HUES48 (cell line): ENCODE data around the gene U2AF2.

ENCODE experiments used
- H3K27ac ChIP-seq: one replicate; pipeline ENCODE4 v1.7.0; 2013; ENCODE audit warnings: low read depth, low read length, inconsistent platforms
- H3K27me3 ChIP-seq: 2 replicates; pipeline ENCODE4 v1.6.1; 2013; ENCODE audit warnings: mild to moderate bottlenecking, low read length; ENCODE audit not compliant: control insufficient read depth, insufficient read depth
- H3K36me3 ChIP-seq: 2 replicates; pipeline ENCODE4 v1.6.1; 2013; ENCODE audit warnings: low read length; ENCODE audit not compliant: control insufficient read depth, insufficient read depth
- H3K4me1 ChIP-seq: 2 replicates; pipeline ENCODE4 v1.6.1; 2013; ENCODE audit warnings: mild to moderate bottlenecking, low read length; ENCODE audit not compliant: control insufficient read depth, insufficient read depth
- H3K4me3 ChIP-seq: 2 replicates; pipeline ENCODE4 v1.5.1; 2013; ENCODE audit warnings: mild to moderate bottlenecking, low read depth, low read length
- H3K9ac ChIP-seq: 2 replicates; pipeline ENCODE4 v1.6.1; 2013; ENCODE audit warnings: mild to moderate bottlenecking, low read depth, low read length, moderate library complexity
- H3K9me3 ChIP-seq: 2 replicates; pipeline ENCODE4 v1.6.1; 2013; ENCODE audit warnings: low read length; ENCODE audit not compliant: control insufficient read depth, insufficient read depth

The U2AF2 gene

GRCh38 chr19:55638864-55639359 is 15.9 kb upstream of the U2AF2 start:
- H3K4me3 ChIP-seq: no peak overlapping the region
- H3K4me1 ChIP-seq: peaks cover 14% of the 10 kb centered on the region
- H3K9ac ChIP-seq: no peak overlapping the region
- no peak overlapping the region for H3K27ac ChIP-seq
- no peaks in the 10 kb centered on the region for H3K9me3 ChIP-seq
- H3K36me3 ChIP-seq: no peaks in the 10 kb centered on the region
- H3K27me3 ChIP-seq: no peaks in the 10 kb centered on the region

- Histone ChIP-seq H3K36me3 (peaks cover 8% of the 10 kb centered on the region), H3K4me1 (peaks cover 14% of the 10 kb centered on the region), H3K4me3 (peak overlapping the region; percentile 76), H3K27ac (peak overlapping the region; percentile 90), H3K9ac (no peak overlapping the region), H3K9me3 (no peaks in the 10 kb centered on the region), H3K27me3 (no peaks in the 10 kb centered on the region)
Measured at GRCh38 chr19:55640043-55640576, 14.7 kb upstream of the U2AF2 start.

- Histone ChIP-seq H3K9me3 (no peaks in the 10 kb centered on the region), H3K36me3 (peaks cover 15% of the 10 kb centered on the region), H3K27ac (peak within 1 kb of the TSS; percentile 90), H3K4me3 (peak within 1 kb of the TSS; percentile 76), H3K9ac (peak within 1 kb of the TSS; percentile 79), H3K27me3 (no peaks in the 10 kb centered on the region), H3K4me1 (peaks cover 11% of the 10 kb centered on the region)
Measured at GRCh38 chr19:55640577-55641425, 14.0 kb upstream of the U2AF2 start, which contains the start of gene ZNF580. ZNF580 (plus strand) TSS chr19:55641002; CDS start chr19:55642509, 1,507 bp downstream.

- no peaks in the 10 kb centered on the region for H3K9me3 ChIP-seq
- no peaks in the 10 kb centered on the region for H3K27me3 ChIP-seq
Measured at GRCh38 chr19:55641426-55642152, 13.2 kb upstream of the U2AF2 start.

GRCh38 chr19:55642153-55643002 is 12.5 kb upstream of the U2AF2 start:
- H3K36me3 ChIP-seq: peaks cover 16% of the 10 kb centered on the region
- H3K27me3 ChIP-seq: no peaks in the 10 kb centered on the region
- no peaks in the 10 kb centered on the region for H3K9me3 ChIP-seq
- H3K9ac ChIP-seq: peak overlapping the region; percentile 73
- H3K27ac ChIP-seq: peak overlapping the region; percentile 90
- peak overlapping the region; percentile 76 for H3K4me3 ChIP-seq
- H3K4me1 ChIP-seq: peaks cover 14% of the 10 kb centered on the region

More at GRCh38 chr19:55641426-55642152, 13.2 kb upstream of the U2AF2 start:
- Histone ChIP-seq H3K9ac (peak overlapping the region; percentile 79), H3K4me3 (peak overlapping the region; percentile 76), H3K4me1 (peaks cover 8% of the 10 kb centered on the region; the same call in 1 of the 2 replicates), H3K36me3 (peaks cover 16% of the 10 kb centered on the region), H3K27ac (peak overlapping the region; percentile 90)

- Histone ChIP-seq H3K4me1 (peaks cover 16% of the 10 kb centered on the region), H3K36me3 (peaks cover 16% of the 10 kb centered on the region), H3K27me3 (no peaks in the 10 kb centered on the region), H3K4me3 (peak within 1 kb of the TSS; percentile 76), H3K9me3 (no peaks in the 10 kb centered on the region), H3K27ac (peak within 1 kb of the TSS; percentile 72), H3K9ac (peak within 1 kb of the TSS; percentile 73)
Measured at GRCh38 chr19:55643003-55643886, 11.6 kb upstream of the U2AF2 start, which contains the start of gene ZNF581. ZNF581 (plus strand) TSS chr19:55643649; CDS start chr19:55644572, 923 bp downstream.

GRCh38 chr19:55643887-55644176 is 11.0 kb upstream of the U2AF2 start:
- peaks cover 16% of the 10 kb centered on the region for H3K36me3 ChIP-seq
- H3K4me1 ChIP-seq: peaks cover 16% of the 10 kb centered on the region
- no peaks in the 10 kb centered on the region for H3K27me3 ChIP-seq
- peak overlapping the region; percentile 73 for H3K9ac ChIP-seq
- H3K27ac ChIP-seq: peak overlapping the region; percentile 72
- peak overlapping the region; percentile 76 for H3K4me3 ChIP-seq
- H3K9me3 ChIP-seq: no peaks in the 10 kb centered on the region

GRCh38 chr19:55644191-55644833 is 10.5 kb upstream of the U2AF2 start:
- peaks cover 16% of the 10 kb centered on the region for H3K36me3 ChIP-seq
- no peaks in the 10 kb centered on the region for H3K9me3 ChIP-seq
- peak overlapping the region; percentile 72 for H3K27ac ChIP-seq
- peak overlapping the region; percentile 76 for H3K4me3 ChIP-seq
- peaks cover 16% of the 10 kb centered on the region for H3K4me1 ChIP-seq
- H3K9ac ChIP-seq: peak overlapping the region; percentile 73
- no peaks in the 10 kb centered on the region for H3K27me3 ChIP-seq

GRCh38 chr19:55644842-55645511 is 9.9 kb upstream of the U2AF2 start:
- Histone ChIP-seq H3K9me3 (no peaks in the 10 kb centered on the region), H3K27me3 (no peaks in the 10 kb centered on the region), H3K27ac (no peak overlapping the region), H3K4me1 (peaks cover 16% of the 10 kb centered on the region), H3K36me3 (peaks cover 19% of the 10 kb centered on the region), H3K9ac (no peak overlapping the region), H3K4me3 (peak overlapping the region; percentile 76)
